ENCODE data around the gene HSF4. TPM values are rescaled to one million over a fixed set of nuclear protein-coding genes. Genes with fewer than 3 reads are reported as not detected.

Gene HSF4
- total RNA-seq, 1 donor from 2014 or later: 54.3 TPM

GRCh38 chr16:67215706-67216105 lies 51.2 kb downstream of the HSF4 start:
- no peaks in the 10 kb centered on the region for H3K36me3 ChIP-seq
- intact Hi-C loops (cut with DNase I): no loop called here
- TF ChIP-seq POLR2A (IDR thresholded peaks at IDR 0.05) (no peak), POLR2AphosphoS5 (IDR thresholded peaks at IDR 0.05; ENCODE audit: insufficient read depth in 1 of 2, low read depth in 1 of 2) (no peak), CTCF (IDR thresholded peaks at IDR 0.05) (no peak)
- no peak for DNase-seq (ENCODE audit: extremely low spot score in 2 of 2)
- H3K4me3 ChIP-seq: no peak overlapping the region
- no peaks in the 10 kb centered on the region for H3K27me3 ChIP-seq
- no peak overlapping the region for H3K27ac ChIP-seq
- no peaks in the 10 kb centered on the region for H3K9me3 ChIP-seq
- no peaks in the 10 kb centered on the region for H3K4me1 ChIP-seq

- H3K4me1 ChIP-seq: no peaks in the 10 kb centered on the region
- H3K9me3 ChIP-seq: no peaks in the 10 kb centered on the region
- H3K4me3 ChIP-seq: no peak overlapping the region
- H3K36me3 ChIP-seq: no peaks in the 10 kb centered on the region
- no peak for DNase-seq (ENCODE audit: extremely low spot score in 2 of 2)
- no peaks in the 10 kb centered on the region for H3K27me3 ChIP-seq
- no peak for TF ChIP-seq POLR2A (IDR thresholded peaks at IDR 0.05)
- no peak for TF ChIP-seq CTCF (IDR thresholded peaks at IDR 0.05)
- no peak for TF ChIP-seq POLR2AphosphoS5 (IDR thresholded peaks at IDR 0.05; ENCODE audit: insufficient read depth in 1 of 2, low read depth in 1 of 2)
- no peak overlapping the region for H3K27ac ChIP-seq
- intact Hi-C loops (cut with DNase I): no loop called here
Observed at GRCh38 chr16:67216612-67217490, 52.3 kb downstream of the HSF4 start.

MicroRNA genes within 50 kb of the gene (microRNA counts, 767-probe panel; counts per million panel counts)
- 238 to 261 counts per million in 2 donors for microRNA hsa-miR-328

Small RNA genes within 50 kb of the gene (microRNA-seq; reads per million reads assigned to microRNA genes)
- gene MIR328 (ENCODE audit: borderline number of aligned reads, borderline replicate concordance): 170 reads per million, percentile 60 among the genes with 10 or more reads in this experiment

Small RNA genes within 50 kb of the gene (small RNA-seq; reads per million reads assigned to genes)
- gene MIR328: 8.9 reads per million, percentile 92 among the genes with 10 or more reads in this experiment

Other genes with a start within 250 kb of the HSF4 start
- 0.25 TPM for gene CDH16, start 245.9 kb upstream of the HSF4 start, total RNA-seq
- 49.1 TPM for gene RRAD, start 239.2 kb upstream of the HSF4 start, total RNA-seq
- 105 TPM for gene CIAO2B, start 230.3 kb upstream of the HSF4 start, total RNA-seq
- gene CES2, start 229.2 kb upstream of the HSF4 start, total RNA-seq: 55.7 TPM
- 0.98 TPM for gene CES3, start 203.5 kb upstream of the HSF4 start, total RNA-seq
- 12.5 TPM for gene CES4A, start 176.2 kb upstream of the HSF4 start, total RNA-seq
- 33.9 TPM for gene CBFB, start 135.6 kb upstream of the HSF4 start, total RNA-seq
- 23.3 TPM for gene PHAF1, start 54.8 kb upstream of the HSF4 start, total RNA-seq
- 12.8 TPM for gene B3GNT9, start 13.7 kb upstream of the HSF4 start, total RNA-seq
- 22.3 TPM for gene TRADD, start 4.8 kb upstream of the HSF4 start, total RNA-seq
- gene FBXL8, start 4.8 kb upstream of the HSF4 start, total RNA-seq: 31.4 TPM
- gene NOL3, start 5.8 kb downstream of the HSF4 start, total RNA-seq: 19.2 TPM
- 17.4 TPM for gene MATCAP1, start 19.2 kb downstream of the HSF4 start, total RNA-seq
- 2.5 TPM for gene EXOC3L1, start 25.4 kb downstream of the HSF4 start, total RNA-seq
- gene E2F4, start 27.4 kb downstream of the HSF4 start, total RNA-seq: 78.1 TPM
- gene ELMO3, start 34.4 kb downstream of the HSF4 start, total RNA-seq: 21.6 TPM
- 48.9 TPM for gene TMEM208, start 62.4 kb downstream of the HSF4 start, total RNA-seq
- gene FHOD1, start 82.7 kb downstream of the HSF4 start, total RNA-seq: 17.2 TPM
- 0.49 TPM for gene SLC9A5, start 84.2 kb downstream of the HSF4 start, total RNA-seq
- gene PLEKHG4, start 114.8 kb downstream of the HSF4 start, total RNA-seq: 9.8 TPM
- gene KCTD19, start 162.0 kb downstream of the HSF4 start, total RNA-seq: not detected
- gene LRRC36, start 162.1 kb downstream of the HSF4 start, total RNA-seq: not detected
- 28.2 TPM for gene TPPP3, start 228.8 kb downstream of the HSF4 start, total RNA-seq